NCI-H2171 treated with DMSO at 0.1 percent for 48 hours (cell line): ENCODE results near the gene VAV3.
"Not testable (repeated sequence)": the region's sequence is repeated elsewhere in the genome, so short reads cannot be mapped to it uniquely, and the experiment has no call there.

Experiments
- DNase-seq: peaks from one replicate; lab custom pipeline; 2025; lab: John Stamatoyannopoulos, UW

Gene VAV3

GRCh38 chr1:107883562-107883961, 81.4 kb downstream of the VAV3 start:
- no peak for DNase-seq

- no peak for DNase-seq
Measured at GRCh38 chr1:107879927-107880326, 85.1 kb downstream of the VAV3 start.

DNA sequence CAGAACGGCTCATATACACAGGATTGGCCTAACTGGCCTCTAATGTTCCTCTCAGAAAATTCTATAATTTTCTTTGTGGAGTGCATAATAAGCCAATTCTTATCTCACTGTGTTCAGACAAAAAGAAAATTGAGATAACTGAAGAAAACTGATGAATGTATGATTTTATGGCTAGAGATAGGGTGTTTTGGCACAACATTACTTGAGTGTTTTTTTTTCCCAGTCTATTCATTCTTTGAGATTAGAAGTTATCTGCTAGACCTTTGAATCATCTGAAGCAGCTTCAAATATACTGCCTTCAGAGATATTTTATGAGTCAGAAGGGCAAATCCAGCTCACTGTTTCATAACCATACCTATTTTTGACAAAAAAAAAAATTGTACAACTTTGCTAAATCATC, 85.6 kb downstream of the VAV3 start:
- no peak for DNase-seq

- no peak for DNase-seq
Measured at GRCh38 chr1:107877745-107878144, 87.2 kb downstream of the VAV3 start.

GRCh38 chr1:107877092-107877491, 87.9 kb downstream of the VAV3 start:
- DNase-seq, result peak; percentile 69

DNA sequence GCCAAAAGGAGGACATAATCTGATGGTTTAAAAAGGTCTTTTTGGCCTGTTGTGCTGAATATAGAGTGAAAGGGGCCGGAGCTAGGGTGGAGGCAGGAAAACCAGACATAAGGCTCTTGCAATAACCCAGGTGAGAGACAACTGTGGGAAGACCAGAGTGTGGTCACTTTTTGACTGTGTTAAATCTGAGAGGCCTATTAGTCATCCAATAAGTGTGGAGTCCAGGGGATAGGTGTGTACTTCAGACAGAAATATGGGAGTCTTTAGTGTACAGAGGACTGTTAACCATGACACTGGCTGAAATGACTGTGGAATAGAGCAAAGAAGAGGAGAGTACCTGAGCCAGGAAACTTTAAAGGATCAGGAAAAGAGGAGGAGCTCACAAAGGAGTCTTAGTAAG, 89.3 kb downstream of the VAV3 start:
- DNase-seq, result no peak

DNA sequence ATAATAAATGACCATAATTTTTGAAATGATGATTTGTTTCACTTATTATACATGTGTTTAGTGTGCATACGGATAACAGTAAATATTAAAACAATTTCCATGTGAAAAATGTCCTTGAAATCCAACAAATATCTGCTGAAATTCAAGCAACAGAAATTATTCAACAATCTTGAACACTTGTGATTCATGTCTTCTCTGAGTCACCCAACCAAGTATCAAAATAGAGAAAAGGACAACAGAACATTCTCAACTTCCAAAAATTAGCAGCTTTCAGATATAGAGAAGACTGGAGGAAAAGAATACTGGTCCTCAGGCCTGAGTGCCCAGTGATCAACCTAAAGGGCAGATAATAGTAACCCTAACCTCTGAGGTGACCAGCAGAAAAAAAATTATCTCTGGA, 90.8 kb downstream of the VAV3 start:
- no peak for DNase-seq

DNA sequence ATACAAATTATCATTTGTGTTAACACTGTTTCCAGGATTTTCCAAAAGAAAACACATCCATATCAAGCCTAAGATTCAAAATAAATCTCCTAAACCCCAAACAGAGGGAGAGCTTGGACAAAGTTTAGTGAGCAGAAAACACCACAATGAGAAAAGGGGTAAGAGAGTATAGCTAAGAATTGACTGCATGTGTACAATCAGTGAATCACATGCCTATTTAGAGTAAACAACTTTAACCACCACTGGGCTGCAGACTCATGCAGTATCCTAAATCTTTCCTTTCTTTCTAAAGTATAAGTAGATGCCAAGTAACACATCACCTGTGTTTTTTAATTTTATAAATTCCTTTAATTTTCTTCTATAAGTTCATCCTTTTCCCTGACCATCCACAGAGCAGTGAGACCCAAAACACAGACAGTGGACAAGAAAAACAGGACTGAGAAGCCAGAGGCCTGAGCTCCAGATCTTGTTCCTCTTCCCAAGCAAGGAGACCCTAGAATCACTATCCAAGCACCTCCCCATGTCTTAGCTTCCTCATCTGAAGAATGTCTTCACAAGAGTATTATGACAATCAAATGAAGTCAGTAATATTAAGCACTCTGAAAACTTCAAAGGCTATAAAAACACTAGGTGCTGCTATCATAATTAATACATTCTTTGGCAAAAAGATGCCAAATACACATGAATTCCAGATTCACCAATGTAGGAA, 93.1 kb downstream of the VAV3 start:
- no peak for DNase-seq

DNA sequence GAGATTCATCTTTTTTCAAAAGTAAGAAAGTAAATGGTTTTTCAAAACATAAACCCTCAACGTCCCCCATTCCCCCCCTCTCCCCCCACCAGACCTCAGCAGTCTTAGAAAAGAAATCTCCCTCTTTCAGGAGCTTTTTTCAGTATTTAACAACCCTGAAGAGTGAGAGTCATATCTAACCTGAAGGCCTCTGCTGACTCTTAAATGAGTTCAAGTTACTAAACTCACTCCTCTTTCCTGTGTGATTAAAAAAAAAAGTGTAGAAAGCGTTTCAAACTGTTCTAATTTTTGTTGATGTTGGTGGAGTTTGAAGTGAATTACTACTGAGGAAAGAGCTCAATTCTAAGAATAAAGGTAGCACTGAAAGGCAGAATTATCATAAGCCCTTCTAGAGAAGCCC, 93.7 kb downstream of the VAV3 start:
- no peak for DNase-seq

DNA sequence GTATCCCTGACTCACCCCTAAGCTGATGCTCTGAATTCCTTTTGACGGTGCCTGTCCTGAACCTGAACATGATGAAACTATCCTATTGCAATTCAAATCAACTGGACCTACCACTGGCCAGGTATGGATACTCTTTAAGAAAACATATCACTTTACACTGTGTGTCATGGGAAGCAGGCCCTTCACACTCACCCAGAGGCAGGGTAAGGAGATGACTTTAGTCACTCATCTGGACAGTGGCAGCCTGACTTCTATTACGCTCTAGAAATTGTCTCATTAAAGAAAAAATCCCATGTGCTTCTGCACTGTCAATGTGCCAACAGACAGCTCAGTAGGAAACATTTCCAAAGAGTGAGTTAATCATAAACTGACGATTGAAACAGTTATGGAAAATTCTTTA, 94.3 kb downstream of the VAV3 start:
- DNase-seq, result no peak

DNA sequence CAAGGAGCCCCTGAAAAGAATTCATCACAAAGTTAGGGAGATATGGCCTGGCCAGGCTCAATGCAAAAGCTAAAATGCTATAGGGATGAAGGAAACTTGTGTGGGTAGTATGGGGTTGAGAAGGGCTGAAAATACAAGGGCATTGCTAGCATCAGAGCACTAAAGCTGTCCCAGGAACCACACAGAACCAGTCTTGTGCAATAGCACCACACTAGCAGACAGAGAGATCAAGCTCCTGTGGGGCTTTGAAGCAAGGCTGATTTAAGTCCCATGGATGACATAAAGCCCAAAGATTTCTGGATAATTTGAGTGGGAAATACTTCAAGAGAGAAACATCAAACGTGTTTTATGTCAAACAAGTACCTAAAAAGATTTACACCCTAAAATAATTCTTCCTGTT, 97.1 kb downstream of the VAV3 start:
- no peak for DNase-seq

DNA sequence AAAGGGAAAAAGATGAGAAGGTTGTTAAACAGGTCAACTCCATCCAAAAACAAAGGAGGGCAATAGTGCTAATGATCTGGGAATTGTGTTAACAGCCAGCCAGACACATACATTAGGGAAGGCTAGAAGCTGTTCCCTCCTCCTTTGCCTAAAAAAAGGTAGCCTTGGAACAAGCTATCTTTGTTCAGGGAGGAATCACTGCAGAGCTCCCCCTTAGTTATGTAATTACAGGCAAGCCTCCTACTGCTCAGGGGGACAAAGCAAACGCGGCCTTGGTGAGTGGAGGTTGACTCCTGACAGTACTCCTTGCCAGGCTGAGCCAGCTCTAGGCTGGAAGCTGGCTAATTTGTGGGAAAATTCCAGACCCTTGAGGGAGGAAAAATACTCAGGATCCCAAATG, 97.6 kb downstream of the VAV3 start:
- no peak for DNase-seq

- DNase-seq, result no peak
Measured at GRCh38 chr1:107866870-107867269, 98.1 kb downstream of the VAV3 start.

DNA sequence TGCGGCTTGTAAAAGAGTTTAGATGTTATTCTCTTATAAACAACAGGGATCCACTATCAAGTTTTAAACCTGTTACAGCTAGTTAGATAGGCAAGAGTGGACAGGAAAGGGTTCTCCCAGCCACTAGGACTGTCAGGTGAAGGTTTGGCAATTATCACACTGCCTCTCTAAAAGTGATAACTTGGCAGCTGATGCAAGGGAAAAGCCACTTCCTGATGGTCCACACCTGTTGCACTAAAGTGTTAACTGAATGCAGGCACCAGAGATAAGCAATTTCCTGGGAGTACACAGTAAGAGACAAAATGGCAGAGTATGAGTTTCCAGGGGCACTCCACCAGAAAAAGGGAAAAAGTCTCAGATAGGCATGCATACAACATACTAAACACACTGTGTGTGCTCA, 99.4 kb downstream of the VAV3 start:
- DNase-seq, result no peak

GRCh38 chr1:107863342-107863741, 101.6 kb downstream of the VAV3 start:
- no peak for DNase-seq

- no peak for DNase-seq
Measured at GRCh38 chr1:107862064-107862463, 102.9 kb downstream of the VAV3 start.

- DNase-seq, result no peak
Measured at GRCh38 chr1:107858323-107858722, 106.7 kb downstream of the VAV3 start.

GRCh38 chr1:107851418-107851817, 113.6 kb downstream of the VAV3 start:
- no peak for DNase-seq

DNA sequence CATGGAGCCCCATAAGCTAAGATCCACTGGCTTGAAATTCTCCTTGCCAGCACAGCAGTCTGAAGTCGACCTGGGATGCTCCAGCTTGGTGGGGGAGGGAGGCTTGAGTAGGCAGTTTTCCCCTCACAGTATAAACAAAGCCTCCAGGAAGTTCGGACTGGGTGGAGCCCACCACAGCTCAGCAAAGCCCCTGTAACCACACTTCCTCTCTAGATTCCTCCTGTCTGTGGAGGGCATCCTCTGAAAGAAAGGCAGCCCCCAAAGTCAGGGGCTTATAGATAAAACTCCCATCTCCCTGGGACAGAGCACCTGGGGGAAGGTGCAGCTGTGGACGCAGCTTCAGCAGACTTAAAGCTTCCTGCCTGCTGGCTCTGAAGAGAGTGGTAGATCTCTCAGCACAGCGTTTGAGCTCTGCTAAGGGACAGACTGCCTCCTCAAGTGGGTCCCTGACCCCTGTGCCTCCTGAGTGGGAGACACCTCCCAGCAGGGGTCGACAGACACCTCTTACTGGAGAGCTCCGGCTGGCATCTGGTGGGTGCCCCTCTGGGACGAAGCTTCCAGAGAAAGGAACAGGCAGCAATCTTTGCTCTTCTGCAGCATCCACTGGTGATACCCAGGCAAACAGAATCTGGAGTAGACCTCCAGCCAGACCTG, 120.3 kb downstream of the VAV3 start:
- DNase-seq, result not testable (repeated sequence)

- no peak for DNase-seq
Measured at GRCh38 chr1:107843989-107844388, 121.0 kb downstream of the VAV3 start.

DNA sequence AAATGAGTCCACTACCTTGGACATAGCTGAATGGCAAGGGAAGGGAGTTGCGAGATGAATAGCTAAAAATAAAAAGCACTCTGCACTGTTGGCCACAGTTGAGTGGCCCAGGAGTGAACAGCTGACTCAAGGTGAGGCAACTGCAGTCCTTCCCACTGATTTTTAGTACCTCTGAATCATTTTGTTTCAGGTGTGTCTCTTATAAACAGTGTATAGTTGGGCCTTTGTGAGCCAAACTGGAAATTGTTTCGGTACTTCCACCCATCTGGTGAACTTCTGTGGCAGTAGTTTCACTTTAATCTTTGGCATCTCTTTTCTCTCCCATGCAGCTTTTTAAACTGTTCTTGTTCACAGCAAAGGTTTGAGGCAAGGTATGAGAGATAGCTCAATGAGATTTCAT, 122.7 kb downstream of the VAV3 start:
- DNase-seq, result no peak

DNA sequence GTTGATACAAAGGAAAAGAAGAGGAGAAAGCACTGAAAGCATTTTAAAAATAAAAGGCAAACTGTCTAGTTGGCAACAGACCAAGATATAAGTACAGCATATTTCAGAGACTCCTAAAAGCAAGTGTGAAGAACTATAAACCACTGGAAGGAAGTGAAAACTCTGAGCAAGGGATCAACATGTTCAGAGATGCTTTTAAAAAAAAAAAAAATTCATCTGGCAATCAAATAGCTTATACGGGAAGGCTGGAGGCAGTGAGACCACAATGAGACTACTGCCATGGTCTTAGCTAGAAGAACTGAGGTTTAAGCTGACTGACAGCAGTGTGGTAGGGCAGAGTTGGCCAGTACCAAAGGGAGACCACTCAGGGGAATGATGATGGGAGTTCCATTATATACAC, 124.3 kb downstream of the VAV3 start:
- DNase-seq, result peak; percentile 12

DNA sequence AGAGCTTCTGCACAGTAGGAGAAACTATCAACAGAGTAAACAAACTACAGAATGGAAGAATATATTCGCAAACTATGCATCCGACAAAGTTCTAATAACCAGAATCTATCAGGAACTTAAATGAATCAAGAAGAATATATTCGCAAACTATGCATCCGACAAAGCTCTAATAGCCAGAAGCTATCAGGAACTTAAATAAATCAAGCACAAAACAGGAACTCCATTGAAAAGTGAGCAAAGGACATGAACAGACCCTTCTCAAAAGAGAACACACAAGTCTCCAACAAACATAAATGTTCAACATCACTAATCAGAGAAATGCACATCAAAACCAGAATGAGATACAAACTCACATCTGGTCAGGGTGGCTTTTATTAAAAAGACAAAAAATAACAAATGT, 126.9 kb downstream of the VAV3 start:
- no peak for DNase-seq

- DNase-seq, result peak; percentile 5
Measured at GRCh38 chr1:107835151-107835670, 129.8 kb downstream of the VAV3 start.
